WERI-Rb-1 (cell line): ENCODE measurements around the gene RAD51AP2.

Experiments
- DNase-seq: peaks from one replicate; pipeline ENCODE4 v3.0.0-alpha.2; 2020
- H3K27ac ChIP-seq: fragments of 250-450 bp; sonication (Bioruptor Pico); 2 replicates; pipeline ENCODE4 v1.5.1; 2020; ENCODE audit warnings: mild to moderate bottlenecking, moderate library complexity
- H3K27me3 ChIP-seq: fragments of 250-450 bp; sonication (Bioruptor Pico); 2 replicates; pipeline ENCODE4 v1.5.1; 2021; ENCODE audit warnings: mild to moderate bottlenecking, low read depth, moderate library complexity; ENCODE audit not compliant: insufficient read depth, severe bottlenecking
- H3K36me3 ChIP-seq: fragments of 250-450 bp; sonication (Bioruptor Pico); 2 replicates; pipeline ENCODE4 v1.5.1; 2020; ENCODE audit warnings: mild to moderate bottlenecking, moderate library complexity
- H3K4me3 ChIP-seq: 2 replicates; pipeline ENCODE4 v1.5.1; 2011; ENCODE audit warnings: low read depth, mild to moderate bottlenecking, control low read depth, low read length
- H3K9me3 ChIP-seq: fragments of 250-450 bp; sonication (Bioruptor Pico); 2 replicates; pipeline ENCODE4 v1.5.1; 2021; ENCODE audit warnings: mild to moderate bottlenecking, moderate library complexity; ENCODE audit not compliant: severe bottlenecking
- CTCF ChIP-seq: IDR thresholded peaks from 2 replicates; pipeline ENCODE4 v1.5.1; 2011; ENCODE audit warnings: low read depth, mild to moderate bottlenecking, control low read depth, inconsistent platforms, low read length

The RAD51AP2 gene

DNA sequence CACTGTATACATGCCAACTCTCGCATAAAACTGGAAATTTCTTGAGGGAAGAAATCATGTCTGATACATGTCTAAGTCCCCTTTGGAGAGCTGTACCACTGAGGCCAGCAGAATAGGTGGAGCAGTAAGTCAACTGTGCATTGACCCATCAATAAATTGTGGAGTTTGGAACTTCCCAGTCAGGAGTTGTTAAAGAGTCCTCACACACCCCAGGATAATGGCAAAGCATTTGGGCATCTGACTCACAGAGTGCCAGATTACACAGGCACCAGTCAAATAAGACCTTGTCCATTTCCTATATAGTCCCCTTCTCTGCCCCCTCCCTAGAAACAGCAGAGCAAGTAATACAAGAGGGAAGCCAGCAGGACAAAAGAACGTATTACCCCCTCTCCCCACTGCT lies 32.7 kb upstream of the RAD51AP2 start:
- Histone ChIP-seq H3K4me3 (no peak overlapping the region), H3K27ac (no peak overlapping the region), H3K9me3 (no peaks in the 10 kb centered on the region), H3K27me3 (no peaks in the 10 kb centered on the region), H3K36me3 (no peaks in the 10 kb centered on the region)
- no peak for DNase-seq
- TF ChIP-seq CTCF = no peak

DNA sequence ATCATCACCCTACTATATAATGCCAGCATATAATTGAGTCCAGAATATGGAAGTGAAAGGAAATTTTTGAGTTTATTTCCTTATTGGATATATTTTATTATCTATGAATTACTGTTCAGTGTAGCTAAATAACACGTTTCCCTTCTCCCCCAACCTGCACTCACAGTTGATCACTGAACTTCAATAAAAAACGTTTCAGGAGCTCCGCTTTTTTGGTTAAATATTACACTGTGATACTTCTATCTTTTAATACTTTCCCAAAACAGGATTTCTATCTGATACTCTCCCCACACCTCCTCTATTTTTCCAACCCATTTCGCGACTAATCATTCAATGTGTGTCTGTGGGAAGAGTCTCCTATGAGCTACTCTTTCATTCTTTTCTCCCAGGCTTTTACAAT lies 29.5 kb upstream of the RAD51AP2 start:
- no peak overlapping the region for H3K27ac ChIP-seq
- DNase-seq = no peak
- H3K4me3 ChIP-seq = no peak overlapping the region

GRCh38 chr2:17547237-17547636 lies 29.0 kb upstream of the RAD51AP2 start:
- H3K27ac ChIP-seq = no peak overlapping the region
- H3K9me3 ChIP-seq = no peaks in the 10 kb centered on the region
- TF ChIP-seq CTCF = no peak
- no peak for DNase-seq
- H3K27me3 ChIP-seq = no peaks in the 10 kb centered on the region
- no peaks in the 10 kb centered on the region for H3K36me3 ChIP-seq
- H3K4me3 ChIP-seq = no peak overlapping the region

More for the DNA sequence above, 29.5 kb upstream of the RAD51AP2 start:
- no peaks in the 10 kb centered on the region for H3K36me3 ChIP-seq
- H3K27me3 ChIP-seq = no peaks in the 10 kb centered on the region
- TF ChIP-seq CTCF = no peak
- no peaks in the 10 kb centered on the region for H3K9me3 ChIP-seq

GRCh38 chr2:17545680-17546613 lies 27.7 kb upstream of the RAD51AP2 start:
- no peak for DNase-seq
- TF ChIP-seq CTCF = no peak
- H3K27ac ChIP-seq = no peak overlapping the region
- H3K27me3 ChIP-seq = no peaks in the 10 kb centered on the region
- no peaks in the 10 kb centered on the region for H3K9me3 ChIP-seq
- H3K36me3 ChIP-seq = no peaks in the 10 kb centered on the region
- no peak overlapping the region for H3K4me3 ChIP-seq

DNA sequence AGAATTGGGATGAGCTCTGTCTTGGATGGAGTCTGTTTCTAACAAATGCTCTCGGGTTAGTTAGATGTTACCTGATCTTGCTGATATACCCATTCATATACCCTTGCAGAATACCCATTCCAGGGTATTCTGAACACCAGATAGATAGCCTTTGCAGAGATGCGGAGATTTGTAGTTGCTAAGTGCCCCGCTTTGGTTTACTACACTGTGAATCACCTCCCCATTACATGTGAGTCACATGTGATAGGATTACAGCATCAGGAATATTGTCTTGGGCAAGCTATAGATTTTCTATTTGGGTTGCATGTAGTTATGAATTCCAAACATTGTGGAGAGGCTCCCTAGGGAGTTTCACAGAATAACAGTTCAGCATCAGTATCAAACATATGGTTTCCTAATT lies 26.0 kb upstream of the RAD51AP2 start:
- no peaks in the 10 kb centered on the region for H3K27me3 ChIP-seq
- TF ChIP-seq CTCF = no peak
- H3K9me3 ChIP-seq = no peaks in the 10 kb centered on the region
- H3K27ac ChIP-seq = no peak overlapping the region
- H3K4me3 ChIP-seq = no peak overlapping the region
- no peaks in the 10 kb centered on the region for H3K36me3 ChIP-seq
- DNase-seq = no peak
